Suprapubic skin (tissue), 3 donors: ENCODE data around the gene BMP10.

Source experiments
- CTCF ChIP-seq, 2 donors: fragments of 200-600 bp in 1 of 2; fragments of 450-650 bp in 1 of 2; sonication (generic) in 1 of 2; IDR thresholded peaks; one replicate each; pipeline ENCODE4 v1.5.1; 2016 to 2019; ENCODE audit warnings: antibody characterized with exemption in 2 of 2, mild to moderate bottlenecking in 1 of 2, moderate library complexity in 1 of 2
- POLR2AphosphoS5 ChIP-seq, 3 donors: sonication (generic); formaldehyde crosslinking; IDR thresholded peaks; one replicate each; pipeline ENCODE4 v1.6.1; 2017; ENCODE audit warnings: antibody characterized with exemption in 3 of 3

DNA sequence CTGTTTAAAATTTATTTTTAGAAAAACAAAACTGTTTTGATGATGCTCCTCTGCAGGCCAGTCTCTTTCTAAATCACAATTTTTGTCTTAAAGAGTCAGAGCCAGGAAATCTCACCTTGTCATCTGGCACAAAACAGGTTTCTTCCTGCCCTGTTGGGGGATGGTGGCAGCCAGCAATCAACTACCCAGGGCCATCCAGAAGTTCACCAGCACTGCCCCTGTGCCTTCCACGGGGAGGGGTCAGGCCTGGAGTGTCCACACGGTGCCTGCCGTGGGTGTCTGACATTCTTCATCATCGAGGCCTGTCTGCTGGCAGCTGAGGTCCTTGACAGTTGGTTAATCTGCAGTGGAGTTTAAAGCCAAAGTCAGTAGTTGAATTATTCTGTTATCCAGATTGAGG, 40.0 kb upstream of the BMP10 start:
- TF ChIP-seq CTCF (IDR thresholded peaks at IDR 0.05) (no peak), POLR2AphosphoS5 (IDR thresholded peaks at IDR 0.05) (no peak)
